GM15510 (cell line): ENCODE results near the gene CPT1B.

Experiments
- POLR2A ChIP-seq: IDR thresholded peaks from 3 replicates; pipeline ENCODE4 v1.6.1; 2011; ENCODE audit warnings: borderline replicate concordance; ENCODE audit not compliant: insufficient read length; ENCODE audit errors: extremely low read depth

Gene CPT1B

GRCh38 chr22:50581950-50582492 lies 3.8 kb upstream of the CPT1B start:
- no peak for TF ChIP-seq POLR2A

- no peak for TF ChIP-seq POLR2A
These were observed 3.1 kb upstream of the CPT1B start for GRCh38 chr22:50581031-50581949.

GRCh38 chr22:50579752-50580151 lies 1.5 kb upstream of the CPT1B start:
- TF ChIP-seq POLR2A: no peak

- no peak for TF ChIP-seq POLR2A
These were observed 616 bp upstream of the CPT1B start for GRCh38 chr22:50578776-50579310.

GRCh38 chr22:50577697-50577986 lies 585 bp downstream of the CPT1B start:
- TF ChIP-seq POLR2A: no peak

GRCh38 chr22:50576806-50577696 lies 1.2 kb downstream of the CPT1B start:
- no peak for TF ChIP-seq POLR2A

- TF ChIP-seq POLR2A: no peak
These were observed 2.2 kb downstream of the CPT1B start for GRCh38 chr22:50576070-50576469.

GRCh38 chr22:50575426-50575941 lies 2.7 kb downstream of the CPT1B start:
- TF ChIP-seq POLR2A: no peak

- TF ChIP-seq POLR2A: no peak
These were observed 3.9 kb downstream of the CPT1B start for GRCh38 chr22:50574383-50574755.

- TF ChIP-seq POLR2A: no peak
These were observed 4.5 kb downstream of the CPT1B start for GRCh38 chr22:50573491-50574382.

- no peak for TF ChIP-seq POLR2A
These were observed 5.3 kb downstream of the CPT1B start for GRCh38 chr22:50572965-50573364.

GRCh38 chr22:50571264-50572175 lies 6.7 kb downstream of the CPT1B start:
- no peak for TF ChIP-seq POLR2A

- TF ChIP-seq POLR2A: no peak
These were observed 7.4 kb downstream of the CPT1B start for GRCh38 chr22:50570861-50571260.
